ENCODE measurements around the gene GPATCH8. TPM values are rescaled to one million over a fixed set of nuclear protein-coding genes. Genes with fewer than 3 reads are reported as not detected.

GPATCH8 gene
- total RNA-seq, 1 experiment from 2014 or later: 40.8 TPM

DNA sequence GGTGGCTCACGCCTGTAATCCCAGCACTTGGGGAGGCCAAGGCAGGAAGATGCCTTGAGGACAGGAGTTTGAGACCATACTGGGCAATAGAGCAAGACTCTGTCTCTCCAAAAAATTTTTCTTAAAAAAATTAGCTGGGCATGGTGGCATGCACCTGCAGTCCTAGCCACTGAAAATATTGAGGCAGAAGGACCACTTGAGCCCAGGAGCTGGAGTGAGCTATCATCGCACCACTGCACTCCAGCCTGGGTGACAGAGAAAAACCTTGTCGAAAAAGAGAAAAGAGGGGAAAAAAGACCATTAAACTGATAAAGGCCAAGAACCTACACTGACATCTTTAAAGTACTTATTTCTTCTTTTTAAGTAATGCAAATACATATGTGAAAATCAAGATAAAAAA is 60.4 kb downstream of the GPATCH8 start:
- intact Hi-C loops (cut with micrococcal nuclease): no loop called here
- TF ChIP-seq, protein P1, sequence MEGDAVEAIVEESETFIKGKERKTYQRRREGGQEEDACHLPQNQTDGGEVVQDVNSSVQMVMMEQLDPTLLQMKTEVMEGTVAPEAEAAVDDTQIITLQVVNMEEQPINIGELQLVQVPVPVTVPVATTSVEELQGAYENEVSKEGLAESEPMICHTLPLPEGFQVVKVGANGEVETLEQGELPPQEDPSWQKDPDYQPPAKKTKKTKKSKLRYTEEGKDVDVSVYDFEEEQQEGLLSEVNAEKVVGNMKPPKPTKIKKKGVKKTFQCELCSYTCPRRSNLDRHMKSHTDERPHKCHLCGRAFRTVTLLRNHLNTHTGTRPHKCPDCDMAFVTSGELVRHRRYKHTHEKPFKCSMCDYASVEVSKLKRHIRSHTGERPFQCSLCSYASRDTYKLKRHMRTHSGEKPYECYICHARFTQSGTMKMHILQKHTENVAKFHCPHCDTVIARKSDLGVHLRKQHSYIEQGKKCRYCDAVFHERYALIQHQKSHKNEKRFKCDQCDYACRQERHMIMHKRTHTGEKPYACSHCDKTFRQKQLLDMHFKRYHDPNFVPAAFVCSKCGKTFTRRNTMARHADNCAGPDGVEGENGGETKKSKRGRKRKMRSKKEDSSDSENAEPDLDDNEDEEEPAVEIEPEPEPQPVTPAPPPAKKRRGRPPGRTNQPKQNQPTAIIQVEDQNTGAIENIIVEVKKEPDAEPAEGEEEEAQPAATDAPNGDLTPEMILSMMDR (IDR thresholded peaks at IDR 0.05; ENCODE audit: unreplicated experiment): no peak
- peaks cover 13% of the 10 kb centered on the region for H3K4me1 Mint-ChIP-seq (ENCODE audit: insufficient read depth, unreplicated experiment)
- no peak overlapping the region for H3K4me3 Mint-ChIP-seq (ENCODE audit: unreplicated experiment)
- peaks cover 17% of the 10 kb centered on the region for H3K36me3 Mint-ChIP-seq (ENCODE audit: insufficient read depth, unreplicated experiment)
- ChIA-PET CTCF (no interaction called here), POLR2A (interaction anchor here (0.6 to 1.4 kb wide), 3 partner anchors 57 to 570 kb away, joined by 3 to 4 read pairs (median 3); partner anchors contain the start of gene GPATCH8)
- no TSS peak for BruUV-seq (replicated peaks)
- DNase-seq (ENCODE audit: unreplicated experiment): no peak
- H3K27ac Mint-ChIP-seq (ENCODE audit: low read depth, unreplicated experiment): no peak overlapping the region
- H3K9me3 Mint-ChIP-seq (ENCODE audit: unreplicated experiment): no peaks in the 10 kb centered on the region
- H3K27me3 Mint-ChIP-seq (ENCODE audit: insufficient read depth, unreplicated experiment): no peaks in the 10 kb centered on the region

DNA sequence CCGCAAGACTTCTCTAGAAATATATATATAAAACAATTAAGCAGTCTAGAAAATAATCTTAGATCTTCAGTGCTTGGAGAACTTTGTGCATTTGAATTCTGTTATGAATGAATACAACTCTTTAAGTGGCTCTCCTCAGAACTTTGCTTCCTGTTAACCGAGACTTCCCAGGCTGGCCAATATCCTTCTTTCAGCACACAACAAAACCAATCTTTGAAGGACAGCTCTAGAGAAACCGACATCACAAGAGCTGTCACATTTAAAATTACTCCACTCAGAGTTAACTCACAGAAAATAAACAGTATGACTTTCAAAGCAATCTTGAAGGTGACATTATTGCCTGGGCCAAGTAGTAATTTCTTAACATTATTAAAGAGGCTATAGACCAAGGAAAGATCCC is 64.0 kb downstream of the GPATCH8 start:
- H3K4me3 Mint-ChIP-seq (ENCODE audit: unreplicated experiment): no peak overlapping the region
- TF ChIP-seq, protein P1 (IDR thresholded peaks at IDR 0.05; ENCODE audit: unreplicated experiment): no peak
- H3K27ac Mint-ChIP-seq (ENCODE audit: low read depth, unreplicated experiment): no peak overlapping the region
- no peaks in the 10 kb centered on the region for H3K27me3 Mint-ChIP-seq (ENCODE audit: insufficient read depth, unreplicated experiment)
- no peaks in the 10 kb centered on the region for H3K9me3 Mint-ChIP-seq (ENCODE audit: unreplicated experiment)
- ChIA-PET CTCF (interaction anchor here (0.6 kb wide), 1 partner anchor 254 kb away, joined by 4 read pairs; no protein-coding TSS in a partner anchor), POLR2A (interaction anchor here (1.1 kb wide), 1 partner anchor 64 kb away, joined by 3 read pairs; the partner anchor contains the start of gene GPATCH8)
- peaks cover 13% of the 10 kb centered on the region for H3K4me1 Mint-ChIP-seq (ENCODE audit: insufficient read depth, unreplicated experiment)
- BruUV-seq (replicated peaks): no TSS peak
- intact Hi-C loops (cut with micrococcal nuclease): no loop called here
- DNase-seq (ENCODE audit: unreplicated experiment): no peak
- H3K36me3 Mint-ChIP-seq (ENCODE audit: insufficient read depth, unreplicated experiment): peaks cover 28% of the 10 kb centered on the region

DNA sequence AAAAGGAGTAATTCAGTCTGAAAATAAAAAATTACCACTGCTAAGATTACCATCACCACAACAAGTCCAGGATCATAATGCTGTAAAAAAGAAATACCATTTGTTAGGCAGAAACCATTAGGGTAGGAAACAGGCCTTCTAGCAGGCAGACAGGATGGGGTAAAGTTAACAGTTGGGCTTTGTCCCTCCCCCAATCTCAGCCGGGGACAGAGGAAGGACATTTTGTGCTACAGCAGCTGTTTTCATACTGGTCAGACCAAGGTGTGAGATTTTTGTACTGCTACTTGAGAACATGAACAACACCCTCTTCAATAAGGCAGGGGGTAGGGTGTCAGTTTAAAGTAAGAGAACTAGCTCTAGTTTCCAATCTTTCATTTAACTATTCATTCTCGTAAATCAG is 64.6 kb downstream of the GPATCH8 start:
- peaks cover 13% of the 10 kb centered on the region for H3K4me1 Mint-ChIP-seq (ENCODE audit: insufficient read depth, unreplicated experiment)
- CTCF ChIA-PET: interaction anchor here (0.6 kb wide), 1 partner anchor 255 kb away, joined by 4 read pairs; no protein-coding TSS in a partner anchor
- H3K36me3 Mint-ChIP-seq (ENCODE audit: insufficient read depth, unreplicated experiment): peaks cover 33% of the 10 kb centered on the region
- H3K9me3 Mint-ChIP-seq (ENCODE audit: unreplicated experiment): no peaks in the 10 kb centered on the region
- H3K4me3 Mint-ChIP-seq (ENCODE audit: unreplicated experiment): no peak overlapping the region
- no TSS peak for BruUV-seq (replicated peaks)
- DNase-seq (ENCODE audit: unreplicated experiment): no peak
- intact Hi-C loops (cut with micrococcal nuclease): no loop called here
- TF ChIP-seq, protein P1 (IDR thresholded peaks at IDR 0.05; ENCODE audit: unreplicated experiment): no peak
- POLR2A ChIA-PET: interaction anchor here (0.6 to 1.1 kb wide), 2 partner anchors 65 to 300 kb away, joined by 3 read pairs; partner anchors contain the start of gene GPATCH8
- no peaks in the 10 kb centered on the region for H3K27me3 Mint-ChIP-seq (ENCODE audit: insufficient read depth, unreplicated experiment)
- H3K27ac Mint-ChIP-seq (ENCODE audit: low read depth, unreplicated experiment): peak overlapping the region; percentile 13

DNA sequence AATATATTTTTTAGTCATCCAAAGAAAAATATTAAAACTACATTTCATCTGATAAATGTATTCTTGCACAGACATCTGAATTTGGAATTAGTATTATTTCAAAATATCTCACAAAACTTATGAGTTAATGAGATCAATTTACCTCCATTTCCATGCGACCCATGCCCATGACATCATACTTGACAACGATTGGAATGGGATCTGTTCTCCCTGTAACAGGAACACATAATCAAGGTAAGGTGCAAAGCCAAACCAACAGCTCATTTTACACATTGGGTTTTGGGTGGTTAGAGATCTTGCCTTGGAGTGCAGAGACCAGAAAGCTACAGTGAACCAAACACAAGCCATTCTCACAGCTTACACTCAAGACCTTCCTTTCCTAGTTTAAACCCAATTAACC is 66.9 kb downstream of the GPATCH8 start:
- BruUV-seq (replicated peaks): no TSS peak
- no peak overlapping the region for H3K27ac Mint-ChIP-seq (ENCODE audit: low read depth, unreplicated experiment)
- ChIA-PET CTCF (no interaction called here), POLR2A (no interaction called here)
- H3K27me3 Mint-ChIP-seq (ENCODE audit: insufficient read depth, unreplicated experiment): no peaks in the 10 kb centered on the region
- peaks cover 13% of the 10 kb centered on the region for H3K4me1 Mint-ChIP-seq (ENCODE audit: insufficient read depth, unreplicated experiment)
- no peak overlapping the region for H3K4me3 Mint-ChIP-seq (ENCODE audit: unreplicated experiment)
- intact Hi-C loops (cut with micrococcal nuclease): no loop called here
- no peaks in the 10 kb centered on the region for H3K9me3 Mint-ChIP-seq (ENCODE audit: unreplicated experiment)
- TF ChIP-seq, protein P1 (IDR thresholded peaks at IDR 0.05; ENCODE audit: unreplicated experiment): no peak
- no peak for DNase-seq (ENCODE audit: unreplicated experiment)
- H3K36me3 Mint-ChIP-seq (ENCODE audit: insufficient read depth, unreplicated experiment): peaks cover 54% of the 10 kb centered on the region
